HG02981 (cell line): Measurements from ENCODE around the gene PLTP.

ENCODE experiments used
- ATAC-seq: cut with Tn5 transposase; IDR thresholded peaks from one replicate; pipeline ENCODE4 v1.9.1; 2021; ENCODE audit warnings: mild to moderate bottlenecking, moderate library complexity; ENCODE audit not compliant: unreplicated experiment

PLTP gene

GRCh38 chr20:45921337-45922189 is 9.6 kb upstream of the PLTP start:
- no peak for ATAC-seq

- ATAC-seq = no peak
Observed at GRCh38 chr20:45920462-45921336, 8.7 kb upstream of the PLTP start.

- ATAC-seq = no peak
Observed at GRCh38 chr20:45919542-45920399, 7.8 kb upstream of the PLTP start.

GRCh38 chr20:45918779-45919537 is 7.0 kb upstream of the PLTP start:
- no peak for ATAC-seq

- no peak for ATAC-seq
Observed at GRCh38 chr20:45918182-45918737, 6.3 kb upstream of the PLTP start.

- no peak for ATAC-seq
Observed at GRCh38 chr20:45917790-45918141, 5.8 kb upstream of the PLTP start.

- ATAC-seq = no peak
Observed at GRCh38 chr20:45913116-45913515, 1.2 kb upstream of the PLTP start.

GRCh38 chr20:45912344-45912682 is 358 bp upstream of the PLTP start:
- ATAC-seq = no peak

- ATAC-seq = peak; percentile 92
Observed at GRCh38 chr20:45910670-45911485, 1.1 kb downstream of the PLTP start.

GRCh38 chr20:45909817-45910669 is 1.9 kb downstream of the PLTP start:
- ATAC-seq = no peak

GRCh38 chr20:45909336-45909808 is 2.6 kb downstream of the PLTP start:
- ATAC-seq = no peak

- no peak for ATAC-seq
Observed at GRCh38 chr20:45908084-45908483, 3.9 kb downstream of the PLTP start.

- ATAC-seq = no peak
Observed at GRCh38 chr20:45907219-45907948, 4.6 kb downstream of the PLTP start.

GRCh38 chr20:45905505-45906079 is 6.4 kb downstream of the PLTP start:
- no peak for ATAC-seq

GRCh38 chr20:45904583-45905504 is 7.1 kb downstream of the PLTP start:
- ATAC-seq = no peak

- ATAC-seq = no peak
Observed at GRCh38 chr20:45902199-45902701, 9.7 kb downstream of the PLTP start.
